Mucosa of stomach (tissue), 1 donor: ENCODE results near the gene TOB1.

ENCODE experiments used
- H3K27me3 ChIP-seq: one replicate; pipeline ENCODE4 v1.7.0; 2013; ENCODE audit warnings: mild to moderate bottlenecking, low read length; ENCODE audit not compliant: control insufficient read depth, insufficient read depth
- H3K36me3 ChIP-seq: one replicate; pipeline ENCODE4 v1.7.0; 2013; ENCODE audit warnings: low read length; ENCODE audit not compliant: control insufficient read depth, insufficient read depth
- H3K4me1 ChIP-seq: one replicate; pipeline ENCODE4 v1.7.0; 2013; ENCODE audit warnings: mild to moderate bottlenecking, low read length; ENCODE audit not compliant: control insufficient read depth, insufficient read depth
- H3K4me3 ChIP-seq: one replicate; pipeline ENCODE4 v1.7.0; 2013; ENCODE audit warnings: low read length
- H3K9ac ChIP-seq: one replicate; pipeline ENCODE4 v1.7.0; 2013; ENCODE audit warnings: mild to moderate bottlenecking, low read length, moderate library complexity
- H3K9me3 ChIP-seq: one replicate; pipeline ENCODE4 v1.7.0; 2013; ENCODE audit warnings: mild to moderate bottlenecking, low read length, moderate library complexity; ENCODE audit not compliant: control insufficient read depth
- donor health status: Pancreatic carcinoma.

Gene TOB1

DNA sequence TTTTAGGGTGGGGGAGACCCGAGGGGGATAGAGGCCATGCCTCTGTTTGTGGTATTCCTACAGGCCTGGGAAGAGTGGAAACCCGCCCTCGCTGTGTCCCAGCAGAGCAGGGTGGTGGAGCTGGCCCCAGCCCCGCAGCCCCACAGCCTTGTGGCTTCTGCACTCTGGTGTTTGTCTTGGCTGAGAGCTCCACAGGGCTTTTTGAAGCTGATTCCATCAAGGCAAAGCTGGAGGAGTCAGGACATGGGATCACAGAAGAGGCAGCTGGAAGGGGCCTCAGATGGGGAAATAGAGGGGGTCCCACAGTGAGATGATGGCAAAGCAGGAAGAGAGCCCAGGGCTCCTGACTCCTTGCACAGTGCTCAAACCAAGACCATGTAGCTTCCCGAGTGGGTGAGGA is 35.8 kb downstream of the TOB1 start:
- H3K4me3 ChIP-seq, result no peak overlapping the region
- no peak overlapping the region for H3K9ac ChIP-seq
- H3K27me3 ChIP-seq, result peaks cover 7% of the 10 kb centered on the region
- H3K36me3 ChIP-seq, result no peaks in the 10 kb centered on the region
- no peaks in the 10 kb centered on the region for H3K9me3 ChIP-seq
- H3K4me1 ChIP-seq, result peaks cover 29% of the 10 kb centered on the region

DNA sequence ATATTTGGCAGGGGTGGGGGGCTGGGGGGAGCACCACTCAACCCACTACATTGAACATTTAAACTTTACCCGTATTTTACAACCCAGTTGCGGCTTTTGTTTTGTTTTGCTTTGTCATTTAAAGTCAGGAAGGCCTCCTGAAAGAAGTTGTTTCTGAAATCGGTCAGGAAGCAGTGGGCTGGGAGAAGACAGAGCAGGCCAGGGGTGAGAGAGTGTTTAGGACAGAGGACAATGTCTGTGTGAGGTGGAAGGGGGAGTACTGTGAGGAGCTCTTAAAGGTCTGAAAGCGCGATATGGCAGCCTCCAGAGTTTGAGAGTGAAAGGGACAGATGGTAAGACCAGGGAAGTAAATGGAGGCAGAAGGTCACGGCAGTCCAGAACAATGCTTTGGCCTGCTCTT is 36.8 kb downstream of the TOB1 start:
- no peaks in the 10 kb centered on the region for H3K9me3 ChIP-seq
- no peaks in the 10 kb centered on the region for H3K36me3 ChIP-seq
- peaks cover 22% of the 10 kb centered on the region for H3K4me1 ChIP-seq
- no peak overlapping the region for H3K9ac ChIP-seq
- peaks cover 4% of the 10 kb centered on the region for H3K27me3 ChIP-seq
- H3K4me3 ChIP-seq, result no peak overlapping the region

DNA sequence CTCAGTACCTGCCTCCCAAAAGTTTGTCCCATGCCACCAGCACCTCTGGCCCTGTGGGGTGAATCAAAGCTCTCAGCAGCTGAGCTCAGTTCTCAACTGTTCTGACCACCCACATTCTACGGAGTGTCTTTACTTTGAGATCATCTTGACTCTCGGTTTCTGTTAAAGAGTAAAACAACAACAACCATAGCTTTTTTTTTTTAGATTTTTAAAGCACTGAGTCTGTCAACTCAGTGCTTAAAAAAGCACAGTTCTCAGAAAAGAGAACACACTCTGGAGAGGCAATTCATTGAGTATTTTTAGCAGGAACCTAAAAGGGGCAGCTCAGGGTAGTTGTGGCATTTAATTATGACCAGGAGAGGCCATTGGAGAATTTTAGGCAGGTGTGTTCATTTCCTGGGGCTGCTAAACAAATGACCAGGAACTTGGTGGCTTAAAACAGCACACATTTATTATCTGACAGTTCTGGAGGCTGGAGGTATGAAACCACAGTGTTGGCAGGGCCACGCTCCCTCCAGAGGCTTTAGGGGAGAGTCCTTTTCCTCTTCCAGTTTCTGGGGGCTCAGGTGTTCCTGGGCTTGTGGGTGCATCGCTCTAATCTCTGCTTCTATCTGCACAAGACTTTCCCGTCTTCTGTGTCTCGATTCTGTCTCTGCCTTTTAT is 37.5 kb downstream of the TOB1 start:
- Histone ChIP-seq H3K36me3 (no peaks in the 10 kb centered on the region), H3K4me1 (peaks cover 22% of the 10 kb centered on the region), H3K9me3 (no peaks in the 10 kb centered on the region), H3K9ac (no peak overlapping the region), H3K4me3 (no peak overlapping the region), H3K27me3 (peaks cover under 1% of the 10 kb centered on the region)

DNA sequence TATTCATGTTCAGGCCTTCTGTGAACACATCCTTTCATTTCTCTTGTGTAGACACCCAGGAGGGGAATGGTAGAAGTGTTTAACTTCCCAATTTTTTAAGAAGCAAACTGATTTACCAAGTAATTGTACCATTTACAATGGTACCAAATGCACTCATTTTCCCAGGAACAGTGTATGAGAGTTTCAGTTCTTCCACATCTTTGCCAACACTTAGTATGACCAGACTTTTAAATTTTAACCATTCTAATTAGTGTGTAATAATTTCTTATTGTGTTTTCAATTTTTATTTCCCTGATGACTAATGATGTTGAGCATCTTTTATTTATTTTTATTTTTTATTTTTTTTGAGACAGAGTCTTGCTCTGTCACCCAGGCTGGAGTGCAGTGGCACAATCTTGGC is 41.0 kb downstream of the TOB1 start:
- H3K9ac ChIP-seq, result no peak overlapping the region
- no peaks in the 10 kb centered on the region for H3K9me3 ChIP-seq
- H3K4me1 ChIP-seq, result peaks cover 8% of the 10 kb centered on the region
- H3K27me3 ChIP-seq, result no peaks in the 10 kb centered on the region
- H3K36me3 ChIP-seq, result no peaks in the 10 kb centered on the region
- no peak overlapping the region for H3K4me3 ChIP-seq

DNA sequence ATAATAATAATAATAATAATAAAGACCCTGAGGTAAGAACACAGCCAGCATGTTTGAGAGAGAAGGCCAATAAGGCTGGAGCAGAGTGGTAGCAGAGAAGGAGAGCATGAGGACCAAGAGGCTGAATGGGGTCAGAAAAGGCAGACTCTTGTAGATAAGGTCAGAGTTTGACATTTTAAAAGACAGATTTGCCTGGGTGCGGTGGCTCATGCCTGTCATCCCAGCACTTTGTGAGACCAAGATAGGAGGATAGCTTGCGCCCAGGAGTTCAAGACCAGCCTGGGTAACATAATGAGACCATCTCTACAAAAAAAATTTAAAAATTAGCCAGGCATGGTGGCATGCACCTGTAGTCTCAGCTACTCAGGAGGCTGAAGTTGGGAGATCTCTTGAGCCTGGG is 41.7 kb downstream of the TOB1 start:
- Histone ChIP-seq H3K9ac (no peak overlapping the region), H3K27me3 (no peaks in the 10 kb centered on the region), H3K36me3 (no peaks in the 10 kb centered on the region), H3K9me3 (no peaks in the 10 kb centered on the region), H3K4me1 (peaks cover 3% of the 10 kb centered on the region), H3K4me3 (no peak overlapping the region)

DNA sequence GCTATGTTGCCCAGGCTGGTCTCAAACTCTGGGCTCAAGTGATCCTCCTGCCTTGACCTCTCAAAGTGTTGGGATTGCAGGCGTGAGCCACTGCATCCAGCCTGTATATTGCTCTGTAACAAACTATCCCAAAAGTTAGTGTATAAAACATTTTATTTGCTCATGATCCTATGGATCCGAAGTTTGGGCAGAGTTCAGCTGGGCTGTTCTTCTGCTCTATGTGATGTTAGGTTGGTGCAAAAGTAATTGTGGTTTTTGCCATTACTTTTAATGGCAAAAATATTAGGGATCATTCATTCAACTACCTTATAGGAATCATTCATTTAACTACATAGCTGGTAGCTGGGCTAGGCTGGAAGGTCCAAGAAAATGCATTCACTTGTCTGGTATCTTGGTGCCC is 43.6 kb downstream of the TOB1 start:
- Histone ChIP-seq H3K27me3 (no peaks in the 10 kb centered on the region), H3K36me3 (no peaks in the 10 kb centered on the region), H3K9ac (no peak overlapping the region), H3K4me3 (no peak overlapping the region), H3K4me1 (peaks cover under 1% of the 10 kb centered on the region), H3K9me3 (no peaks in the 10 kb centered on the region)

DNA sequence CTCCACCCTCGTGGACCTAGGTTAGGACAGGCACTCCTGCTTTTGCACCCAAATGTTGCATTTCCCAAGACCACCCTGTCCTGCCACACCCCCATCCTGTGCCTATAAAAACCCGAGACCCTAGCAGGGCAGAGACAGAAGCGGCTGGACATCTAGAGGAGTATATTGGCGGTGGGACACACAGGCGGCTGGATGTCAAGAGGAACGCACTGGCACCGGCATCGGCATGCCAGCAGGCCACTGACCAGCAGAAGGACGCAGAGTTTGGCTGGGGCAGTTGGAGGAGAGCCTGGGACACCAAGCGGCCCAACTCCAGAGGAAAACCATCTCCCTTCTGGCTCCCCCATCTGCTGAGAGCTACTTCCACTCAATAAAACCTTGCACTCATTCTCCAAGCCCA is 45.5 kb downstream of the TOB1 start:
- H3K4me3 ChIP-seq, result no peak overlapping the region
- H3K4me1 ChIP-seq, result peaks cover 9% of the 10 kb centered on the region
- no peaks in the 10 kb centered on the region for H3K27me3 ChIP-seq
- H3K36me3 ChIP-seq, result no peaks in the 10 kb centered on the region
- H3K9ac ChIP-seq, result no peak overlapping the region
- no peaks in the 10 kb centered on the region for H3K9me3 ChIP-seq

DNA sequence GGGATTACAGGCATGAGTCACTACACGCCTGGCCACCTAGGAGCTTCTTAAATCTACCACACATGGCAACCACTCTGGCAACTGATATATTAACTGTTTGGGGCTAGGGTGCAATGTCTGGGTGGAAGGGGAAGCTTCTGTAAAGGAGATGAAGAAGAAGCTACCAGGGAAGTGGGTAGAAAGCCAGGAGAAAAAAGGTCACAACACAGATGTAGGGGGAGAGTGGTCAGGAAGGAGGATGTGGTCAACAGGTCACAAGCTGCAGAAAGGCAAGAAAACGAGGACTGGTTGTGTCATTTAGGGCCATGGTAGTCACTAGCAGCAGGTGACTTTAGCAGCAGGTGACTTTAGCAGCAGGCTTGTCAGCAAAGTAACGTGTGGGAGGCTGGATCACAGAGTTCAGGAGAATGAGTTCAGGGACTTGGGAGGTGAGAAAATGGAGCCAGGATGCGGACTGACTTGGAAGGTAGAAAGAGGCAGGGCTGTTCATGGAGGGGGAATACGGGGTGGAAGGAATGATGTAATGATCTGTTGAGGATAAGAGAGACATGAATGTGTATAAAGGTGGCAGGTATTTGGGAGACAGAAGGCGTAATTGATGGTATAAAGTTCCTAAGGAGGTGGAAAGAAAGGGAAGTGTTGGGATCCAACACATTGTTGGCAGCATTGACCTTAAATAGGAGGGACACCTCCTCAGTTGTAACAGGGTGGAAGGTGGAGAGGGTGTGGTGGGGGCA is 47.1 kb downstream of the TOB1 start:
- Histone ChIP-seq H3K9ac (no peak overlapping the region), H3K4me3 (no peak overlapping the region), H3K36me3 (no peaks in the 10 kb centered on the region), H3K27me3 (no peaks in the 10 kb centered on the region), H3K4me1 (peaks cover 9% of the 10 kb centered on the region), H3K9me3 (no peaks in the 10 kb centered on the region)

DNA sequence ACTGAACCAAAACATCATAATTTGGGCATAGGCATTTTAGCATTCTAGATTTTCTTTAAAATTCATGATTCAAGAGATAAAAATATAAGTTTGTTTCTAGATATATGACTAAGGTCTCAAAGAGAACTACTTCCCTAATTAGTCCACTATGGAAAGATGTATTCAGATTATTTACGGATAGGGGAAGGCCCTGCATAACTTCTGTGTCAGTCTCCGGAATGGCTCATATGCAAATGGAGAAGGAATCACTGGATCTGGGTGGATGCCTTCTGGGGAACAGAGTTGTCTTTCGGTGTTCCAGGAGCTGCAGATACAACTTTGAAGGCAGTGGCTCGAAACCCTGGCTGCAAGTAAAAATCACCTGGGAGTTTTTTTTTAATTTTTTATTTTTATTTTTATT is 47.9 kb downstream of the TOB1 start:
- peaks cover 9% of the 10 kb centered on the region for H3K4me1 ChIP-seq
- H3K36me3 ChIP-seq, result no peaks in the 10 kb centered on the region
- H3K4me3 ChIP-seq, result no peak overlapping the region
- no peak overlapping the region for H3K9ac ChIP-seq
- no peaks in the 10 kb centered on the region for H3K27me3 ChIP-seq
- H3K9me3 ChIP-seq, result no peaks in the 10 kb centered on the region

DNA sequence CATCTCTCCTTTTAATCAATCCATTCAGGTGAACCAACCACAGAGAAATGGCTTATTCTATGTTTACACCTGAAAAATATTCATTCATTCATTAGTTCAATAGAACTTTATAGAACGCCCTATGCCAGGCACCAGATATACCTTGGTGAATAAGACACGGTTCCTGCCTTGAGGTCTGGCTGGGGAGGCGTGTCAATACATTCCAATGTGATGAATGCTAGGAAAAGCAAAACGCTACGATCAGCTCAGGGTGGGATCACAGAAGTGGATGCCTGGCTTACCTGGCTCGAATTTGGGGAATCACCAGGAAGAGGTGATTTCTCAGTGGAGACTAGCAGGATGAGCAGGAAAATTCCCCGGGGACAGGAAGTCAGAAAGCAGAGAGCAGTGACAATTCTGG is 48.3 kb downstream of the TOB1 start:
- H3K9ac ChIP-seq, result no peak overlapping the region
- no peaks in the 10 kb centered on the region for H3K36me3 ChIP-seq
- no peaks in the 10 kb centered on the region for H3K27me3 ChIP-seq
- no peaks in the 10 kb centered on the region for H3K9me3 ChIP-seq
- peaks cover 9% of the 10 kb centered on the region for H3K4me1 ChIP-seq
- H3K4me3 ChIP-seq, result no peak overlapping the region

DNA sequence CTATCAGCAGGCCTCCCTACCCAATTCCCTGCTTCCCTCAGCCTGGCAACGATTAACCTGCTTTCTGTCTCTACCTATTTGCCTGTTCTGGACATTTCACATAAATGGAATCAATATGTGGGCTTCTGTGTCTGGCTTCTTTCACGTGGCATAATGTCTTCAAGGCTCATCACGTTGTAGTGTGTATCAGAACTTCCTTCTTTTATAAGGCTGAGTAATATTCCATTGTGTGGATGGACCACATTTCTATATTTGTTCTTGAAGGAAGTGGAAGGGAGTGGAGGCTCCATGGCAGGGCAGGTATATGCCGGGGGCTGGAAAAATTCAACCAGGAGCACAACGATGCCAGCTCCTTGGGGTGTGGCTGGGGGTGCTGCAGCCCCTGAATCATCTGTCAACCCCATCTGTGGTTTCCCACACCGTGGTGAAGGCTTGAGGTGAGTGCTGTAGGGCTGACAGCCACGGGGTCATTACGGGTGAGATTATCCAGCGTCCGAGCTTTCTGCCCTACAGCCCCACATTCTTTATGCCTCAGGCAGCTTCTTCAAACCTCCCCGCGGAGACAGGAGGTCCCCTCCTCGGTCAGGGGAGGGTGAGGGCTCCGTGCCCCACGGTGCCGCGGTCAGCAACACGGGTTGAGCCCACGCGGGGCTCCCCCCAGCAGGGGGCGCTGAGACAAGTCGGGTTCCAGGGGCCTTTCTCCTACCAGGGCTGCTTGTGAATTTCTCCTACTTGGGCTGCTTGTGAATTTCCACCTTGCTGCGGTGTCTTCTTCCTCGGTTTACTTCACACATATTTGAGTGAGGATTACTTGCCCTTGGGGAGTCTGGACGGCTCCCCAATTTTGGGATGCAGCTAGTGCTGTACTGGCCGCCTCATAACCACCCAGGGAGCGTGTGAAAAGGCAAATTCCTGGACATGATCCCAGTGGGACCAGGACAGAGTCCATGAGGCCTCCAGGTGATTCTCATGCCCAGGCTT is 49.1 kb downstream of the TOB1 start:
- H3K4me1 ChIP-seq, result peaks cover 9% of the 10 kb centered on the region
- H3K4me3 ChIP-seq, result no peak overlapping the region
- no peaks in the 10 kb centered on the region for H3K9me3 ChIP-seq
- H3K9ac ChIP-seq, result no peak overlapping the region
- H3K27me3 ChIP-seq, result no peaks in the 10 kb centered on the region
- no peaks in the 10 kb centered on the region for H3K36me3 ChIP-seq

DNA sequence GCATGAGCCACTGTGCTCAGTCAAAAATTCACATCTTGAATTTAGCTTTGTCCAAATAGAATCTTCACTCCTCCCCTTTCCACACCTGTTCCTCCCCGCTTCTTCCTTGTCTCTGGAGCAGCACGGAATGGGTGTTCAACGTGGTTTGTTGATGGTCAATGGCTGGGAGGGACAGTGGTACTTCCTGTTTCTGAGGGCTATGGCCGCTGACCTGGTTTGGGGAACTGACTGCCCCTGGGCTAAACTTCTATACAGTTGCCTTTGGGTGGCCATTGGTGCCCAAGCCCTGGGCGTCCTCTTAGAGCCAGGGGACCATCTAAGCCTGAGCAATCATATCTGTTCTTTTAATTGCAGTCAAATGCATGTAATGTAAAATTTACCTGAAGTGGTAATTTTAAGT is 49.9 kb downstream of the TOB1 start:
- Histone ChIP-seq H3K36me3 (no peaks in the 10 kb centered on the region), H3K4me3 (no peak overlapping the region)

More for the DNA sequence above, 49.9 kb downstream of the TOB1 start:
- no peaks in the 10 kb centered on the region for H3K9me3 ChIP-seq
- H3K27me3 ChIP-seq, result no peaks in the 10 kb centered on the region
- peaks cover 9% of the 10 kb centered on the region for H3K4me1 ChIP-seq
- H3K9ac ChIP-seq, result no peak overlapping the region
